GM21447 (cell line): ENCODE data around the gene RASGRF1.

Experiments
- ATAC-seq: cut with Tn5 transposase; IDR thresholded peaks from one replicate; pipeline ENCODE4 v1.9.1; 2021; ENCODE audit not compliant: unreplicated experiment

Gene RASGRF1

DNA sequence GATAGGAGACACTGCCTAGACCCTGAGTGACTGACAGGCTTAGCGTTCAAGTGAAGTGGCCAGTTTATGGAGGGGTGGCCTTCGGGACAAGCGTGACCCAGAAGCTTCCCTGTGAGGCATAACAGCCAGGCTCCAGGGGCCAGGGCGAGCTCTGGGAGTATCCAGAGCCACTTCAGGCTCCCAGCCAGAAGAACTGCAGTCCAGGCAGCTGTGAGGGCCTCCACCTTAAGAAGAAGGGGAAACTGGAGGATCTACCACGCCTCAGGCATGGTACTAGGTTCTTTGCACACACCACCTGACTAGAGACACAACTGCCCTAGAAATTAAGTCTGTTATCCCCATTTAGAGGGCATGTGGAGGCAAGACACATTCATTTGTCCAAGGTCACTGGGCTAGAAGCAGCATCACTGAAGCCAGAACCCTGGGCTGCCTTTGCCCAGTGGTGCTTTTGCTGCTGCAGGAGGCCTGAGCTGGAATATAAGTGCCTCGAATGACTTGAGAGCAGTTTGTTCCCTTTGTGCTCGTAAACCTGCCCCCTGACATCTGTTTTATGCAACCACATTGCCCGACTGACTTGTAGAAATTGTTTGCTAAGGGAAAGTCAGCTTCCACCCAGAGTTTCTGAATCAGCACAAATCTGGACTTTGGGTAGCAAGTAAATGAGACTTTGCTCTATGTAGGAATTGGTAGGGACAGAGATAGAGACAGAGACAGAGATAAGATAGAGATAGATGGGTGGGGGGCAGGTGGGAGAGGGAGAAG, 23.3 kb downstream of the RASGRF1 start:
- no peak for ATAC-seq

DNA sequence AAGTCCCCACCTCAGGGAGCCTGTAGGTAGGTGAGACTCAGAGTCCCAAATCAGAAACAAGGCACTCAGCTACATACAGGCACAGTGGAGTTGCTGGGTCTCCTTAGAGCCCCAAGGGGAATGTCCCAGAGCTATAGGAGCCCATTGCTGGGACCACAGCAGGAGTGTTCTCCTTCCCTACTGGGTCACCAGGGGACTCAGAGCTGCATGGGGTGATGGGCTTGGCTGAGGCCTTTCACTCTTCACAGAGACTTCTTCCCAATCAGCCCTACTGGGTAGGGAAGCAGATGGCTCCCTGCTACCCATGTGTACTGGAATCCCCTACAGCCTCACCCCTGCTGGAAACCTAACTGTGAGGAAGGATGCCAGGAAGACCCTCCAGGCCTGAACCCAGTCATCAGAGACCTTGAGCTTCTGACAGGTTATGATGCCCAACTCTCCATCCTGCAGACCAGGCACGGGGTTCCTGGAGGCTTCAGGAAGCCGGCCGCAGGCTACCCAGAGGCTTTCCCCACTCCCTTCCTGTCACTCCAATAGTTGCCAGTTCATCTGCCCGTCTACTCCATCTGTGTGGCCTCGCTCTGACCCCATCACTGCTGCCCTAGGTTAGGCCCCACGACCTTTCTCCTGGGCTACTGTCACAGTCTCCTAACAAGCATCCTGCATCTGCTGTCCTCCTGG, 24.0 kb downstream of the RASGRF1 start:
- no peak for ATAC-seq

DNA sequence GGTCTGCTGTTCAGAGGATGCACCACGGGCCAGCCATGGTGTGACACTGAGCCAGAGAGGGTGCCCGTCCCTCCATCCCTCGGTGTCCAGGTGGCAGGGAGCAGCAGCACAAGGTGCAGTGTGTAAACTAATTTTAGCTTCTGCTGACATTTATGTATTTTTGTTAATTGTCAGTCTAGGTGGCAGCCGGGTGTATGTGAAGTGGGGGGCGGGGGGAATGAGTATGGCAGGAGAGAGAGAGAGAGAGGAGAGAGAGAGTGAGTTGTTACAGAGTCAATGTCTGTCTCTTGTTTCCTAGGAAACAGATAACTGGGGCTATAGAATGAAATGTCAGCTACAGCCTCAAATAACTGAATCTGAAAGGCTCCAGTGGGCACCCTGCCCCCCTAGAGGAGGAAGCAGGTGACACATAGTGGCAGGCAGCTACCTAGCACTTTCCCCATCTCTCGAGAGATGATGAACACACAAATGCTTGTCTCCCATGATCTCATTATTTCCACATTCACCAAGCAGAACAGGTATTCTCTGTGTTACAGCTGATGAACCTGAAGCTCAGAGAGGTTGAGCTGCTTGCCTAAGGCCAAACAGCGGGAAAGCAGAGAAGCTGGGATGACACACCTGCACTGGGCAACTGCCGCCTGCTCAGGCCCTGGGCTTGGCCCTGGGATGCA, 24.7 kb downstream of the RASGRF1 start:
- ATAC-seq, result no peak

DNA sequence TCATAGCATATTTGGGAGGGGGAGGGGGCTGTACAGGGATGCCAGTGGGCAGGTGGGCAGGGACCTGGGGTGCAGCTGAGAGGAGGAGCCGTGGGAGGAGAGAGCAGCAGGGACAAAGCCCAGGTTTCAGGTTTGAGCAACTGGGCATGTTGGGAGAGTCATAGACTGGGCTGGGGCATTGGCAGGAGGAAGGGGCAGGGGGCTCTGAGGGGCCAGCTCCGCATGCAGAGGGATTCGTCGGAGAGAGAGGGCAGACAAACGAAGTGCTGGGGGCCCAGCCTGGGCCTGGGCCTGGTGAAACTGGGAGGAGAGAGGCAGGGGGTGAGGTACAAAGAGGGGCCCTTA, 25.2 kb downstream of the RASGRF1 start:
- no peak for ATAC-seq

DNA sequence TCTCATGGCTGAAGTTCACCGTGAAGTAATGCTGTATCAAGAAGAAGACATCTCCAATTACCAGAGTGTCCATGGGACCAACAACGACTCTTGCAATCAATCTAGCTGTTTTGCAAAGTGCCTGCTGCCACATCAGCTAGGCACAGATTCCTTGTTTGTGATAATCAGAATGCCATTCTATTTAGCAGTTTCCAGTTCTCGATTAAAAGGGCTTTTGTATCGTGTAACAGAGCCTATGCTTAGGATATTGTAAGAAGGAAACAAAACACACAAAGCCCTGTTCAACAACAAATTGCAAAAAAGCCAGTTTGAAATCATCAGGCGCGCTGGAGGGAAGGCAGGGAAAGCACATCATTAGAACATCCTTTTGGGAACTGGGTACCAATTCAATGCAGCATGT, 26.1 kb downstream of the RASGRF1 start:
- ATAC-seq, result no peak

DNA sequence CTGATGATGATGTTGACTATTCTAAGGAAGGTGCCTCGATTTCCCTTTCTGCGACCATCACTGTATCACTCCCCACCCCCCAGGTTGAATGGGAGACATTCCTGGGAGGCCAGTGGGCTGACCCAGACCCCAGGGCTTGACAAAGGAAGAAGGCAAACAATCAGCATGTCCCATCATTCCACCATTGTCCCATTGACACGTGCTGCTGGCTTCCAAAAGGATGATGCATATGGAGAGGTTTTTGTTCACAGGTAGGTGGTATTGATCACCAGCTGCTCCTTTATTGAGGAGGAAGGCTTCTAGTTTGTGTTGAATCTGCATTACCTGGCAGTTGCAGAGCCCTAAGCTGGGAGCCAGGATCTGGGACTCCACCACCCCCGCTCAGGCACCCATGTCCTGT, 30.4 kb downstream of the RASGRF1 start:
- no peak for ATAC-seq

DNA sequence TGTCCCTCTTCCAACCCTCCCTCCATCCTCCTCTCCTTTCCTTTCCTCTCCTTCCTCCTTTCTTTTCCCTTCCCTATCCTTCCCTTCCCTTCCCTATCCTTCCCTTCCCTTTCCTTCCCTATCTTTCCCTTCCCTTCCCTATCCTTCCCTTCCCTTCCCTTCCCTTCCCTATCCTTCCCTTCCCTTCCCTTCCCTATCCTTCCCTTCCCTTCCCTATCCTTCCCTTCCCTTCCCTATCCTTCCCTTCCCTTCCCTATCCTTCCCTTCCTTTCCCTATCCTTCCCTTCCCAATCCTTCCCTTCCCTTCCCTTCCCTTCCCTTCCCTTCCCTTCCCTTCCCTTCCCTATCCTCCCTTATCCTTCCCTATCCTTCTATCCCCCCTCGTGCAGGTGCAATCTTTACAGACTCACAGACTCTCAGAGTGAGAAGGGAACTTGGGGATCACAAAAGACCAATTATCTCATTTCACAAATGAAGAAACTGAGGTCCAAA, 31.5 kb downstream of the RASGRF1 start:
- no peak for ATAC-seq

DNA sequence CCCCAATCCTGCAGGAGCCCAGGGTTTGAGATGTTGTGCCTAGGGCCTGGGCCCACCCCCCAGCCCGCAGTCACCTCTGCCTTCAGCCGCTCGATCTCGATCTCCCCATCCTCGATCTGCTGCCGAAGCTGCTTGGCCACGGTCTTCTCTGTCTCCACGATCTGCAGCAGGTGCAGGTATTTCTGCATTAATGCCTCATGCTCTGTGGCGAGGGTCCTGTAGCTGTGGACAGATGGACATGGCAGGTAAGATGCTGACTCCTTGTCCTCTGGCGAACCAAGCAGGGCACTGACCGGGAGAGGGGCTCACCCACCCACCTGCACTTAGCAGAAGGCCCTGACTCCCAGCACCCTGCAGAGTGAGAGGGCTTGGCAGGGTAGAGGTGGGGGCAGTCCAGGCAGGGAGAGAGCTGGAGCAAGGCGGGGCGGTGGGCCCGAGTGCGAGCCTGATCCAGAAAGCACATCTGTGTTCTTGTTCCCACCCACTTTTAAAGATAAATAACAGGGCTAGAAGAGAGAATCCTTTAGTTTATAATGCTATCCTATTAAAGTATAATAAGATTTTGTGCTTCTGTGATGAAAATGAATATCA, 32.2 kb downstream of the RASGRF1 start:
- ATAC-seq, result no peak

DNA sequence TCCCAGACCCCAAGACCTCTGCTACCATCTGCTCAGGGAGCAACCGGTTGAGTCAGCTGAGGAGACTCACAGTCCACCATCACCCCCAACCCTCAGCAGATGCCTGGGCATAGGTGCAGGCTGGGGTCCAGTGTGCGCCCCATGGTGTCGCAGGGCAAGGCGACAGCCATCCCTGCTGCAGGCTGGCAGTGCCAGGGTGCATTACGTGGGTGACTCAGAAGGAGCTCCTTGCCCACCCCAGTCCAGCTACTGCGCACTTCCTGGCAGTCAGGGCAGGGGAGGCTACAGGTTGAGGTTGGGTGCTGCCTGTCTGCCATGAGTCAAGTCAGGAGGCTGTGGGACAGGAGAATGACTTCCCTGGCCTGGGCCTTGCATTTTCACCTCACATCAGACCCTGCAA, 33.5 kb downstream of the RASGRF1 start:
- no peak for ATAC-seq

DNA sequence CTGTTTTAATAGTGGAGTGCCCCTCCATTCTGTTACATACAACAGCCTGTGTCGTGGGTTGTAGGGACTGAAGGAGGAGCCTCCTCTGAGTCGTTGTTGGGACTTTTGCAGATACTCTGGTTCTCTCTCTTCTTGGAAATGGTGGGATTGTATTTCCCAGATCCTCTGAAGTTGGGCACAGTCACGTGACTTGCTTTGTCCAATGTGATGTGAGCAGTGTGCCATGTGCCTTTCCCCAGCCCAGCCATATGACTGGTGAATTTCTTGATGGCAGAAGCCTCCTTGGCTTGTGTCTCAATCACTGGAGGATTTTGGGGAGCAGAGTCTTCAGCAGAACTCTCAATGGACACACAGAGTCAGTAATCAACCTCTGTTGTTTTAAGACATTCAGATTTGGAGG, 36.2 kb downstream of the RASGRF1 start:
- no peak for ATAC-seq

DNA sequence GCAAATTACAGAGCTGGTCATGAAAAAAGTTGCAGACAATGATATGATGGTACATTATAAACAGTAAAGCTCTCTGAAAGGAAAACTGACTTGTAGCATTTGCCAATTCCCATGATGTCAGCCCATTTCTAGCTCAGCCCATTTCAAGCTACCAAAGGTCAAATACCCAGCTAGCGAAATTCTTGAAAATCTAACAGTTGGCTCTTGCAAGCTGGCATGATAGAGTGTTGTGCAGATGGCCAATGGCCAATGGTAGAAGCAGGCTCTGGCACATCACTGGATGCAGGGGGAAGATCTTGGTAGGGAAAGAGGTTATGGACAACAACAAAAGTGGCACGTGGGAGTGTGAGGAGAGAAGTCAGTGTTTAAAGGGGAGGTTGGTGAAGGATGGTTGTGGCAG, 36.7 kb downstream of the RASGRF1 start:
- ATAC-seq, result no peak

DNA sequence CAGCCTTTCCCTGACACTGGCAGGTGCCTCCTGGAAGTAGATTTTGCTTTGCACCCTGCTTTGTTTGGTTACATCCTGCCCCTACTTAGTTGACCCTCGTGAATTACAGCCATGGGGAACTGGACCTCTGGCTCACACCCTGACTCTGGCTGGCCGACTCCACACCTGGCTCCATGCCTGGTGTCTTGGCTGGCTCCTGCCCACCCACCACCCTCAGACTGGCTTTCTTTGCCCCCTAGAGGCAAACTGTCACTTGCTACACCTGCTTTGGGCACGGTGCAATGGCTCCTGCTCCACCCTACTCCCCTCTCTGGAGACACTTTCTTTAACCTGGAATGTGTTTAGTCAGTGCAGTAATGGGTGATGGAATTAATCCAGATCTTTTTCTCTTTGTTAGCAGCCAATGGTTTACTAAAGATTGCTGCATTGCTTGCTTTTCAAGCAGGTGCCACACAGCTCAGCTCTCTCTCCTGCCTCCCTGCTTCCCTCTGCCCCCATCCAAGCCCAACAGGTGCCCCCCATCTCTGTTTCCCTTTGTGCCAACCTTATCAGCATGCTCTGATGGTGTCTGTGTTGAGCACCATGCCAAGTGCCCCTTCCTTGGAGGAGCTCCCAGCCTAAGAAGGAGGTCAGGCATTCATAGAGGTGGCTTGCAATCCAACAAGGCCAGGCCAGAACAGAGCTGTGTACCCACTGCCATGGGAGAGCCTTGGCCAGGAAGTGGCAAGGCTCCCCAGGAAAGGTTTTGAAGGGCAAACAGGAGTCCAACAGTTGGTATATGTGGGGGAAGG, 38.4 kb downstream of the RASGRF1 start:
- no peak for ATAC-seq

DNA sequence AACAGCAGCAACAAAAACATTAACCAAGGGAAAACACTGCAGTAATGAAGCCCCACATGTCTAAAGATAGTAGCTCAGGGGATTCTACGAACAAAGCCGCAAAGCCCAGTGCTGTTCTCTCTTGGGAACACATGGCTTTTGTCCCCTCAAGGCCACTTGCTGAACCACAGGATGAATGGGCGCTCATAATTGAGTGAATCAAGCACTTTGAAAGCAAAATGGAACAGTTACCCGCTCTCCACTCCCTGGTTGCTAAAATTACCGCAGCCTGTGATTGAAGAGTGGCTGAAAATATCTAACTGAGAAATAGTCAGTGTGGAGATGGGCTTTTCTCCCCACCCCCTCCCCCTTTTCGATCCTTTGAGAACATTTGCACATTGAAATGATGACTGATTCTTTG, 39.6 kb downstream of the RASGRF1 start:
- no peak for ATAC-seq

DNA sequence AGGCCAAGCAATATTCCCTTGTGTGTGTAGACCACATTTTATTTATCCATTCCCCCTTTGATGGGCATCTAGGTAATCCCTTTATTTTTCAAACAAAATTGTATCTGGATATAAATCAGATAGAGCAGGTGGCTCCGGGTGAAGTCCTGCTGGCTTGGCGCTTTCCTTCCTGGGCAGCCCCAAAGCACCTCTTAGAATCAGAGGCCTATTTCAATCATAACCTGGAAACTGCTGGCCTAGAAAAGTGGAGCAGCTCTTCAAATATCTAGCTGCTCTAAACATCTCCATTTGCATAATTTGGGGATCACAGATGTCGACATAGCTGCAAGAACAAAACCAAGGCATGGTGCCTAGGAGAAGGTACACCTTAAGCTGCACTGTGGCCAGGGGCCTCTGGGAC, 40.2 kb downstream of the RASGRF1 start:
- no peak for ATAC-seq

DNA sequence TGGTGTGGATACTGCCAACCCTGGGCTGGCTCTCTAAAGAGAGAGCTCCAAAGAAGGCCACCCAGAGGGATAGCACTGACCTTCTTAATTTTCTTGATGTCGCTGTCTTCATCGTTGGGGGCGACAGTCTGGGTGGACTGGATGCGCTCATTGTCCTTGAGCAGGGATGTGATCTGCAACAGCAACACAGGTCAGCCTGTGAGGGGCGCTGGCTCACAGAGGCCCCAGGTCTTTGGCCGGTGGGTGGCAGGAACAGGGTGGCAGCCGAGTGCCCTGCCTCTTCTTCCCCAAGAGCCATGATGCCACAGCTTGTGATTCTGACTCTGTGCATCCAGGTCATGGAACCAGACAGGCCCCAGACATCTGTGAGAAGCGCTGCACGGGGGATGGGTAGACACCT, 41.2 kb downstream of the RASGRF1 start:
- no peak for ATAC-seq

DNA sequence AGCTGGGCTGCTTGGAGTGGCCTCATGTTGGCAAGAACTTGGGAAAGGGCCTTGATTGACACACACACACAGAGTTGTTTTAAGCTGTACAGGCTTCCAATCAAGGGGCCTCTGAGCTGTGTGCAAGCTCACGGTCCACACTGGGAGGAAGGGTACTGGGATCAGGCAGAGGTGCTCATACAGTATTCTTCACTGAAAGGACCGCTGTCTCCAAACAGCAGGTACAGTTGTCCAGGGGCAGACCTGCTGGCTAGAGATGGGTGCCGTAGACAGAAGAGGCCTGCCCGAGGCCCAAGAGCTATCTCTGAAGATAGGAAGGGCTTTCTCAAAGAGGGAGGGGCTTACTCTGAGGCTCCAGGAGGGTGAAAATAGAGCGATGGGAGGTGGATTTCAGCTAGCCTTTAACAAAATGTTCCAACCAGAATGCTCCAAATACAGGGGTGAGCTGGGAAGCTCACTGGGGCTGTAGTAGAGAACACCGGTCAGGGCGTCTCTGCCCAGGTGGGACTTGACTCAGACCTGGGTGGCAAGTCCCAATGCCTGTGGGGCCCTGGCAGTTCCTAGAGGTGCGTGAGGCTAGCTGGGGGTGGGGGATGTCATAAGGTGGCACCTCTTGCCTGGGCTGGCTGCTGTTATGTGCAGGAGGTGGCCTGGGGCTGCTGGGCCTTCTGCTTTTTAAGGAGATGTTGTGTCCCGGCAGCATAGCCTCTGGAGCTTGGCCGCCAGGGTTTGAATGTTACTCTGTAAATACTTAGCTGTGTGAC, 42.7 kb downstream of the RASGRF1 start:
- no peak for ATAC-seq

DNA sequence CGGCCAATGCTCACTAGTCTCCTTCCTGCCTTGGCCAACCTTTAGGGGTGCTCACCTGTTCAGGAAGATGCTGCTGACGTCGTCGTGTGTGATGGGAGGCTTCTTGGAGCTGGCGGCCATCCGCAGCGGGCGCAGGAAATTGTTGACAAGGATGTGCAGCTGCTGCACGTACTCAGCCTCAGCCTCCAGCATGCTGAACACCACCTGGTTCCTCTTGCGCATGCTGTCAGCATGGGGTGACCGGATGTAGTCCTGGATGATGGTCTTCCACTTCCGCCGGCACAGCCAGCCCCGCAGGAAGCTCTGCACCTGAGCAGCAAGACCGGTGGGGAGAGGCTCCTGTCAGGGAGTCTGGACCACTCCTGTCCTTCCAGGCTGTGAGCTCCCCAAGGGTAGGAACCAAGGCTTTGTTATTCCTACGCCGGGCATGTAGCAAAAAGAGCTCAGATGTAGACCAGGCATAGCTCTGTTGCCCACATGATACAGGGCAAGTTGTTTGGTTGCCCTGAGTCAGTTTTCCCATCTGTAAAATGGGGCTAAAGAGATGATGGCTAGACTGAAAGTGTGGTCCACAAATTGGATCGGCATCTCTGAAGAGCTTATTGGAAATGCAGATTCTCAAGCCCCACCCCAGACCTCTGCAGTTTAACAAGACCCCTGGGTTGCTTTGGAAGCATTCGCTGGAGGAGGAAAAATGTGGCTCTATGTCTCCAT, 43.7 kb downstream of the RASGRF1 start:
- ATAC-seq, result no peak

DNA sequence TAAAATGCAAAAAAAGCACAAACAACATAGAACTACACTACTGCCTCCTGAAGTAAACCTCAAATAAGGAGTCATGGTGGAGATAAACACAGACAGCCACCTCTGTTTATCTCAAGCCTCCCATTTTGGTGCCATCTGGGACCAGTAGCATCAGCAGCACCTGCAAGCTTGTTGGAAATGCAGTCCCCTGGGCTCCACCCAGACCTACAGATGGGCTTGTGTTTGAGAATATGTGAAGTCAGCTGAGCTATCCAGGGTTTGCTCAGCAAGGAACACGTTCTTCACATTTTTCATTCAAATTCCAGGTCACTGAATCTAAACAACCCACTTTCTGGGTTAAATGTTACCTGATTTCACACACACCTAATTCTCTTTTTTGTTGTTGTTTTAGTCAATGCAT, 45.5 kb downstream of the RASGRF1 start:
- no peak for ATAC-seq

DNA sequence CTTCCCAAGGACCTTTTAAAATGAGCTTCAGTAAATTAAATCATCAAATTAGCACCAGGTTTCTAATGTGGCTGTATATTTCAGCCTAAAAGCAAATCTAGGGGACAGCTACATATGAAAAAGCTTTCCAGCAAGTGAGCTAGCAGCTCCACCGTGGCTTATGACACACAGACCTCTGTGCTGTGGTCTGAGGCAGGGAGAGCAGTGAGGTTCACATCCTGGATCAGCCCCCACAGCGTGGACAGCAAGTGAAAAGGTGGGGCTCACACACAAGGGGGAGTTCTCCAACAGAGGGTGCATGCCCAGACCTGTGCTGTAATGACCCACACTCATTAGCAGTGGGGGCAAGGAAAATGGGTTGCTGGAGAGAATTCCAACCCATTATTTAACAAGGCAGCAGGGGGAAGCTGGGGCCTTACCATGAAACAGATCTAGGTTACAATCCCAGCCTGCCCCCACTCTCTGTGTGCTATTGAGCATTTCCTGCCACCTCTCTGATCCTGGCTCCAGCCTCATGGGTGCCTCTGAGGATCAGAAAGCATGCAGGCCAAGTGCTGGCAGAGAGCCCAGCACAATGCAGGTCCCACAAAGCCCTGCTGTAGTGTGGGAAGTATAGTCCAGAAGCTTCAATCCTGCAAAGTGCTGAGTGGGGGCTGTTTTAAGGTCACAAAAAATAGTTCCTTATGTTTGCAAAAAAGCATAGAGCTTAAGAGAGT, 48.2 kb downstream of the RASGRF1 start:
- no peak for ATAC-seq
